Liver (tissue), 9 donors: ENCODE data around the gene OR13A1. TPM values are rescaled to one million over a fixed set of nuclear protein-coding genes. Genes with fewer than 3 reads are reported as not detected.

Experiments used
- DNase-seq: peaks from one replicate; pipeline ENCODE4 v3.0.0-alpha.2; 2017; ENCODE audit warnings: low spot score
- H3K27ac ChIP-seq, 2 donors: one replicate each; pipeline ENCODE4 v1.7.0; 2013; ENCODE audit warnings: inconsistent platforms in 2 of 2, low read length in 2 of 2, control low read depth in 1 of 2, low read depth in 1 of 2, mild to moderate bottlenecking in 1 of 2
- H3K27me3 ChIP-seq, 4 donors: one replicate each; pipeline versions ENCODE4 v1.6.1 to v1.7.0; 2013; ENCODE audit warnings: low read length in 3 of 4, inconsistent platforms in 1 of 4, mild to moderate bottlenecking in 1 of 4, moderate library complexity in 1 of 4; ENCODE audit not compliant: control insufficient read depth in 4 of 4, insufficient read depth in 4 of 4
- H3K36me3 ChIP-seq, 4 donors: one replicate each; pipeline versions ENCODE4 v1.6.1 to v1.7.0; 2013; ENCODE audit warnings: low read length in 3 of 4, mild to moderate bottlenecking in 3 of 4, low read depth in 1 of 4, moderate library complexity in 1 of 4; ENCODE audit not compliant: control insufficient read depth in 4 of 4, insufficient read depth in 3 of 4
- H3K4me1 ChIP-seq, 4 donors: one replicate each; pipeline versions ENCODE4 v1.6.1 to v1.7.0; 2013; ENCODE audit warnings: low read length in 3 of 4, mild to moderate bottlenecking in 3 of 4, moderate library complexity in 1 of 4; ENCODE audit not compliant: control insufficient read depth in 4 of 4, insufficient read depth in 4 of 4
- H3K4me3 ChIP-seq, 3 donors: one replicate each; pipeline versions ENCODE4 v1.6.1 to v1.7.0; 2013; ENCODE audit warnings: low read length in 3 of 3, control low read depth in 1 of 3, low read depth in 1 of 3, mild to moderate bottlenecking in 1 of 3
- H3K9ac ChIP-seq, 2 donors: one replicate each; pipeline ENCODE4 v1.7.0; 2013; ENCODE audit warnings: low read length in 2 of 2, mild to moderate bottlenecking in 2 of 2, moderate library complexity in 2 of 2, control low read depth in 1 of 2, low read depth in 1 of 2
- H3K9me3 ChIP-seq, 4 donors: one replicate each; pipeline versions ENCODE4 v1.6.1 to v1.7.0; 2013; ENCODE audit warnings: low read length in 3 of 4; ENCODE audit not compliant: control insufficient read depth in 4 of 4
- EGR1 ChIP-seq, 2 donors: IDR thresholded peaks; 2 replicates each; pipeline ENCODE4 v1.6.1; 2016 to 2018; ENCODE audit warnings: antibody characterized with exemption in 2 of 2, low read depth in 2 of 2
- FOXA1 ChIP-seq: IDR thresholded peaks from 2 replicates; pipeline ENCODE4 v1.6.1; 2016; ENCODE audit warnings: antibody characterized with exemption
- FOXA2 ChIP-seq: IDR thresholded peaks from 2 replicates; pipeline ENCODE4 v1.6.1; 2016; ENCODE audit warnings: antibody characterized with exemption
- GABPA ChIP-seq, 2 donors: IDR thresholded peaks in 1 of 2; conservative IDR thresholded peaks in 1 of 2; 2 replicates each; pipeline ENCODE4 v1.6.1; 2016; ENCODE audit warnings: antibody characterized with exemption in 2 of 2, mild to moderate bottlenecking in 1 of 2, moderate library complexity in 1 of 2
- HNF4A ChIP-seq, 2 donors: conservative IDR thresholded peaks; 2 replicates each; pipeline ENCODE4 v1.6.1; 2016; ENCODE audit warnings: antibody characterized with exemption in 2 of 2, mild to moderate bottlenecking in 2 of 2
- HNF4G ChIP-seq: IDR thresholded peaks from 2 replicates; pipeline ENCODE4 v1.6.1; 2016; ENCODE audit warnings: antibody characterized with exemption
- JUND ChIP-seq, 2 donors: IDR thresholded peaks; 2 replicates each; pipeline ENCODE4 v1.6.1; 2016; ENCODE audit warnings: antibody characterized with exemption in 2 of 2
- NR2F2 ChIP-seq: IDR thresholded peaks from 2 replicates; pipeline ENCODE4 v1.6.1; 2016; ENCODE audit warnings: antibody characterized with exemption
- RAD21 ChIP-seq, 2 donors: IDR thresholded peaks; 2 replicates each; pipeline ENCODE4 v1.6.1; 2016; ENCODE audit warnings: antibody characterized with exemption in 2 of 2, mild to moderate bottlenecking in 2 of 2
- RXRA ChIP-seq, 2 donors: IDR thresholded peaks; 2 replicates each; pipeline ENCODE4 v1.6.1; 2017 to 2018; ENCODE audit warnings: antibody characterized with exemption in 2 of 2, mild to moderate bottlenecking in 1 of 2
- SP1 ChIP-seq: IDR thresholded peaks from 2 replicates; pipeline ENCODE4 v1.6.1; 2018; ENCODE audit warnings: antibody characterized with exemption, mild to moderate bottlenecking
- TAF1 ChIP-seq: conservative IDR thresholded peaks from 2 replicates; pipeline ENCODE4 v1.6.1; 2016; ENCODE audit warnings: antibody characterized with exemption, mild to moderate bottlenecking
- YY1 ChIP-seq: IDR thresholded peaks from 2 replicates; pipeline ENCODE4 v1.6.1; 2016; ENCODE audit warnings: antibody characterized with exemption, mild to moderate bottlenecking
- WGBS: extraction: QIAGEN DNeasy Blood & Tissue Kit; methylation state at CpG from one replicate; pipeline ENCODE4 v1.1.7; 2013; 5-methylcytosine and 5-hydroxymethylcytosine counted together
- polyA plus RNA-seq, 2 donors: library from polyadenylated mRNA; stranded (reverse) in 1 of 2; unstranded in 1 of 2; fragments of 200-250 nt in 1 of 2; fragments of >200 nt in 1 of 2; fragmentation: Nextera tagmentation in 1 of 2; extraction: Ambion mirVana in 1 of 2; gene quantifications; one replicate each; pipeline versions ENCODE4 v1.2.1 to v1.2.3, GENCODE V29; 2013 to 2015
- total RNA-seq, 2 donors: library from RNA; depleted of rRNA; stranded (reverse); fragments of >200 nt; gene quantifications; one replicate each; pipeline ENCODE4 v1.2.3, GENCODE V29; 2014
- TF ChIP-seq, protein P1 (sequence below): IDR thresholded peaks from 2 replicates; pipeline ENCODE4 v1.6.1; 2016; ENCODE audit warnings: antibody characterized with exemption
- TF ChIP-seq, protein P2 (sequence below): IDR thresholded peaks from 2 replicates; pipeline ENCODE4 v1.6.1; 2016; ENCODE audit warnings: antibody characterized with exemption, mild to moderate bottlenecking
- TF ChIP-seq, protein P3 (sequence below): fragments of 150-350 bp; IDR thresholded peaks from 2 replicates; pipeline ENCODE4 v1.5.1; 2017; ENCODE audit warnings: improper control_type of control experiment, low read depth, low read length; ENCODE audit not compliant: missing input control
- TF ChIP-seq, protein P4 (sequence below): IDR thresholded peaks from 2 replicates; pipeline ENCODE4 v1.6.1; 2016; ENCODE audit warnings: antibody characterized with exemption
- TF ChIP-seq, protein P5 (sequence below): IDR thresholded peaks from 2 replicates; pipeline ENCODE4 v1.6.1; 2016; ENCODE audit warnings: antibody characterized with exemption
- donor health status: healthy.
- donor health status: healthy.
- donor health status: healthy.
- donor health status: healthy.
- donor health status: healthy.

OR13A1 gene
- total and polyA plus RNA-seq, 4 donors: under 0.01 to 0.05 TPM; not detected in 2

DNA sequence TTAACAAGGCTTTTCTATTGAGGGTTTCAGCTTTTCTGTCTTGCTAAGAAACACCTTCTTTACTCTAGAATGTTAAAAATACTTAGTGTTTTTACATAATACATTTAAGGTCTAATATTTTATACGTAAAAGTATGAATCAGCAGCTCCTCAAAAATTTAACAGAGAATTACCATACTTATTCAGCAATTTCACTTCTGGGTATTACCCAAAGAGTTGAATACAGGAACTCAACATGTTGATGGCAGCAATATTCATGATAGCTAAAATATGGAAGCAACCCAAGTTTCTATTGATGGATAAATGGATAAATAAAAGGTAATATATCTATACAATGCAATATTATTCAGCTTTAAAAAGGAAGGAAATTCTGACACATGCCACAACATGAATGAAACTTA lies 9.7 kb upstream of the OR13A1 start (continued):
- no peak for TF ChIP-seq RAD21 (IDR thresholded peaks at IDR 0.05)
- TF ChIP-seq, protein P1, sequence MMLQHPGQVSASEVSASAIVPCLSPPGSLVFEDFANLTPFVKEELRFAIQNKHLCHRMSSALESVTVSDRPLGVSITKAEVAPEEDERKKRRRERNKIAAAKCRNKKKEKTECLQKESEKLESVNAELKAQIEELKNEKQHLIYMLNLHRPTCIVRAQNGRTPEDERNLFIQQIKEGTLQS: no peak
- TF ChIP-seq FOXA2: no peak

DNA sequence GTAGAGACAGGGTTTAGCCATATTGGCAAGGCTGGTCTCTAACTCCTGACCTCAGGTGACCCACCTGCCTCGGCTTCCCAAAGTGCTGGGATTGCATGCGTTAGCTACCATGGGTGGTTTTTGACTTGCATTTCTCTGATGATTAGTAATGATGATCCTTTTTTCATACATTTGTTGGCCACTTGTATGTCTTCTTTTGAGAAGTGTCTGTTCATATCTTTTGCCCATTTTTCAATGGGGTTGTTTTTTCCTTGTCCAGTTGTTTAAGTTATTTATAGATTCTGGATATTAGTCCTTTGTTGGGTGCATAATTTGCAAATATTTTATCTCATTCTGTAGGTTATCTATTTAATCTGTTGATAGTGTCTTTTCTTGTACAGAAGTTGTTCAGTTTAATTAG lies 4.3 kb upstream of the OR13A1 start:
- no peaks in the 10 kb centered on the region for H3K4me1 ChIP-seq
- 81% methylated on average over 2 of the region's 2 CpGs for WGBS
- no peaks in the 10 kb centered on the region for H3K27me3 ChIP-seq
- H3K27ac ChIP-seq: no peak overlapping the region
- H3K36me3 ChIP-seq: no peaks in the 10 kb centered on the region
- TF ChIP-seq RAD21 (IDR thresholded peaks at IDR 0.05) (no peak), TAF1 (no peak), JUND (IDR thresholded peaks at IDR 0.05) (no peak), FOXA1 (no peak)
- TF ChIP-seq, protein P2, sequence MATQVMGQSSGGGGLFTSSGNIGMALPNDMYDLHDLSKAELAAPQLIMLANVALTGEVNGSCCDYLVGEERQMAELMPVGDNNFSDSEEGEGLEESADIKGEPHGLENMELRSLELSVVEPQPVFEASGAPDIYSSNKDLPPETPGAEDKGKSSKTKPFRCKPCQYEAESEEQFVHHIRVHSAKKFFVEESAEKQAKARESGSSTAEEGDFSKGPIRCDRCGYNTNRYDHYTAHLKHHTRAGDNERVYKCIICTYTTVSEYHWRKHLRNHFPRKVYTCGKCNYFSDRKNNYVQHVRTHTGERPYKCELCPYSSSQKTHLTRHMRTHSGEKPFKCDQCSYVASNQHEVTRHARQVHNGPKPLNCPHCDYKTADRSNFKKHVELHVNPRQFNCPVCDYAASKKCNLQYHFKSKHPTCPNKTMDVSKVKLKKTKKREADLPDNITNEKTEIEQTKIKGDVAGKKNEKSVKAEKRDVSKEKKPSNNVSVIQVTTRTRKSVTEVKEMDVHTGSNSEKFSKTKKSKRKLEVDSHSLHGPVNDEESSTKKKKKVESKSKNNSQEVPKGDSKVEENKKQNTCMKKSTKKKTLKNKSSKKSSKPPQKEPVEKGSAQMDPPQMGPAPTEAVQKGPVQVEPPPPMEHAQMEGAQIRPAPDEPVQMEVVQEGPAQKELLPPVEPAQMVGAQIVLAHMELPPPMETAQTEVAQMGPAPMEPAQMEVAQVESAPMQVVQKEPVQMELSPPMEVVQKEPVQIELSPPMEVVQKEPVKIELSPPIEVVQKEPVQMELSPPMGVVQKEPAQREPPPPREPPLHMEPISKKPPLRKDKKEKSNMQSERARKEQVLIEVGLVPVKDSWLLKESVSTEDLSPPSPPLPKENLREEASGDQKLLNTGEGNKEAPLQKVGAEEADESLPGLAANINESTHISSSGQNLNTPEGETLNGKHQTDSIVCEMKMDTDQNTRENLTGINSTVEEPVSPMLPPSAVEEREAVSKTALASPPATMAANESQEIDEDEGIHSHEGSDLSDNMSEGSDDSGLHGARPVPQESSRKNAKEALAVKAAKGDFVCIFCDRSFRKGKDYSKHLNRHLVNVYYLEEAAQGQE: no peak
- no peak overlapping the region for H3K9ac ChIP-seq
- H3K9me3 ChIP-seq: peaks cover 0 to 7% (median 3%) of the 10 kb centered on the region in 4 donors
- no peak overlapping the region for H3K4me3 ChIP-seq
- no peak for DNase-seq

DNA sequence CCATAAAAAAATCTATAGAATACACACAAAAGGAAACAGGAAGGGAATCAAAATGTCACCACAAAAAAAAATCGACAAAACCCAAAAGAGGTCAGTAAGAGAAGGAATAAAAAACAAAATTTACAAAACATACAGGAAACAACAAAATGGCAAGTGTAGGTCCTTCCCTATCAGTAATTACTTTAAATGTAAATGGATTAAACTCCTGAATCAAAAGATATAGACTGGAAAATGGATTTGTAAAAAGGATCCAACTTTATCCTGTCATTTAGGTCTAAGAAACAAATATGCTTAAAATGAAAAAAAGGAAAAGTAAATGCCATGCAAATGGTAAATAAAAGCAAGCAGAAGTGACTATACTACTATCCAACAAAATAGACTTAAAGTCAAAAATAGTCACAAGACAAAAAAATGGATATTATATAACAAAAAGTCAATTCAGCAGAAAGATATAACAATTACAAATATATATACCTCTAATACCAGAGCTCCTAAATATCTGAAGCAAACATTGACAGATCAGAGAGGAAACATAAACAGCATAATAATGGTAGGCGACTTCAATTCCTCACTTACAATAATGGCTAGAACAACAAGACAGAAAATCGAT lies 2.0 kb downstream of the OR13A1 start:
- Histone ChIP-seq H3K4me3 (no peak overlapping the region), H3K27me3 (no peaks in the 10 kb centered on the region), H3K36me3 (no peaks in the 10 kb centered on the region), H3K27ac (no peak overlapping the region), H3K9ac (no peak overlapping the region), H3K4me1 (no peaks in the 10 kb centered on the region), H3K9me3 (peaks cover 0 to 4% (median 0%) of the 10 kb centered on the region in 4 donors)
- TF ChIP-seq HNF4A (conservative IDR thresholded peaks at IDR 0.05) (no peak), HNF4G (no peak), FOXA2 (no peak), EGR1 (IDR thresholded peaks at IDR 0.05; ENCODE audit: low read depth in 2 of 2) (no peak), FOXA1 (no peak), RAD21 (IDR thresholded peaks at IDR 0.05) (no peak), TAF1 (no peak), GABPA (IDR thresholded peaks at IDR 0.05 in 1 of 2, conservative IDR thresholded peaks at IDR 0.05 in 1 of 2) (no peak), RXRA (IDR thresholded peaks at IDR 0.05) (no peak), JUND (IDR thresholded peaks at IDR 0.05) (no peak), NR2F2 (no peak), YY1 (no peak), SP1 (no peak)
- TF ChIP-seq, protein P3, sequence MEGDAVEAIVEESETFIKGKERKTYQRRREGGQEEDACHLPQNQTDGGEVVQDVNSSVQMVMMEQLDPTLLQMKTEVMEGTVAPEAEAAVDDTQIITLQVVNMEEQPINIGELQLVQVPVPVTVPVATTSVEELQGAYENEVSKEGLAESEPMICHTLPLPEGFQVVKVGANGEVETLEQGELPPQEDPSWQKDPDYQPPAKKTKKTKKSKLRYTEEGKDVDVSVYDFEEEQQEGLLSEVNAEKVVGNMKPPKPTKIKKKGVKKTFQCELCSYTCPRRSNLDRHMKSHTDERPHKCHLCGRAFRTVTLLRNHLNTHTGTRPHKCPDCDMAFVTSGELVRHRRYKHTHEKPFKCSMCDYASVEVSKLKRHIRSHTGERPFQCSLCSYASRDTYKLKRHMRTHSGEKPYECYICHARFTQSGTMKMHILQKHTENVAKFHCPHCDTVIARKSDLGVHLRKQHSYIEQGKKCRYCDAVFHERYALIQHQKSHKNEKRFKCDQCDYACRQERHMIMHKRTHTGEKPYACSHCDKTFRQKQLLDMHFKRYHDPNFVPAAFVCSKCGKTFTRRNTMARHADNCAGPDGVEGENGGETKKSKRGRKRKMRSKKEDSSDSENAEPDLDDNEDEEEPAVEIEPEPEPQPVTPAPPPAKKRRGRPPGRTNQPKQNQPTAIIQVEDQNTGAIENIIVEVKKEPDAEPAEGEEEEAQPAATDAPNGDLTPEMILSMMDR: no peak
- TF ChIP-seq, protein P2: no peak
- TF ChIP-seq, protein P1: no peak
- TF ChIP-seq, protein P4, sequence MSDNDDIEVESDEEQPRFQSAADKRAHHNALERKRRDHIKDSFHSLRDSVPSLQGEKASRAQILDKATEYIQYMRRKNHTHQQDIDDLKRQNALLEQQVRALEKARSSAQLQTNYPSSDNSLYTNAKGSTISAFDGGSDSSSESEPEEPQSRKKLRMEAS: no peak
- TF ChIP-seq, protein P5, sequence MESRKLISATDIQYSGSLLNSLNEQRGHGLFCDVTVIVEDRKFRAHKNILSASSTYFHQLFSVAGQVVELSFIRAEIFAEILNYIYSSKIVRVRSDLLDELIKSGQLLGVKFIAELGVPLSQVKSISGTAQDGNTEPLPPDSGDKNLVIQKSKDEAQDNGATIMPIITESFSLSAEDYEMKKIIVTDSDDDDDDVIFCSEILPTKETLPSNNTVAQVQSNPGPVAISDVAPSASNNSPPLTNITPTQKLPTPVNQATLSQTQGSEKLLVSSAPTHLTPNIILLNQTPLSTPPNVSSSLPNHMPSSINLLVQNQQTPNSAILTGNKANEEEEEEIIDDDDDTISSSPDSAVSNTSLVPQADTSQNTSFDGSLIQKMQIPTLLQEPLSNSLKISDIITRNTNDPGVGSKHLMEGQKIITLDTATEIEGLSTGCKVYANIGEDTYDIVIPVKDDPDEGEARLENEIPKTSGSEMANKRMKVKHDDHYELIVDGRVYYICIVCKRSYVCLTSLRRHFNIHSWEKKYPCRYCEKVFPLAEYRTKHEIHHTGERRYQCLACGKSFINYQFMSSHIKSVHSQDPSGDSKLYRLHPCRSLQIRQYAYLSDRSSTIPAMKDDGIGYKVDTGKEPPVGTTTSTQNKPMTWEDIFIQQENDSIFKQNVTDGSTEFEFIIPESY: no peak
- no peak for DNase-seq
- WGBS: 84% methylated on average over 3 of the region's 3 CpGs
